Adrenal gland (tissue), 12 donors: ENCODE results near the gene PSMA6. TPM values are rescaled to one million over a fixed set of nuclear protein-coding genes. Genes with fewer than 3 reads are reported as not detected.

Experiments
- DNase-seq, 7 donors: peaks; one replicate each; pipeline ENCODE4 v3.0.0-alpha.2; 2019 to 2020
- H3K27ac ChIP-seq, 5 donors: fragments of 200-600 bp; sonication (generic) in 4 of 5; 1 replicate in 3 of 5; 2 replicates in 2 of 5; pipeline versions ENCODE4 v1.5.1 to v1.8.0; 2016 to 2020; ENCODE audit warnings: mild to moderate bottlenecking in 1 of 5
- H3K27me3 ChIP-seq: fragments of 200-600 bp; 2 replicates; pipeline ENCODE4 v1.8.0; 2021
- H3K36me3 ChIP-seq, 2 donors: fragments of 200-600 bp; replicated peaks in 1 of 2; 1 replicate in 1 of 2; 2 replicates in 1 of 2; pipeline versions ENCODE4 v1.5.1 to v1.8.0; 2018 to 2022
- H3K4me1 ChIP-seq, 2 donors: fragments of 200-600 bp; replicated peaks in 1 of 2; 1 replicate in 1 of 2; 2 replicates in 1 of 2; pipeline versions ENCODE4 v1.5.1 to v1.8.0; 2018 to 2021
- H3K4me3 ChIP-seq, 4 donors: fragments of 200-600 bp; sonication (generic) in 3 of 4; one replicate each; pipeline ENCODE4 v1.5.1; 2016 to 2018
- H3K9me3 ChIP-seq, 3 donors: fragments of 200-600 bp; sonication (generic) in 1 of 3; replicated peaks in 1 of 3; 1 replicate in 2 of 3; 2 replicates in 1 of 3; pipeline versions ENCODE4 v1.5.1 to v1.8.0; 2016 to 2021
- CTCF ChIP-seq, 6 experiments: fragments of 450-650 bp in 4 of 6; fragments of 200-600 bp in 2 of 6; sonication (generic) in 1 of 6; IDR thresholded peaks; 1 replicate in 5 of 6; 2 replicates in 1 of 6; pipeline versions ENCODE4 v1.5.1 to v1.8.0; 2016 to 2021; ENCODE audit warnings: antibody characterized with exemption in 6 of 6, mild to moderate bottlenecking in 2 of 6, moderate library complexity in 1 of 6
- POLR2A ChIP-seq, 2 donors: fragments of 450-650 bp; IDR thresholded peaks; one replicate each; pipeline ENCODE4 v1.6.1; 2017; ENCODE audit warnings: antibody characterized with exemption in 2 of 2, mild to moderate bottlenecking in 2 of 2, moderate library complexity in 1 of 2
- WGBS, 4 donors: extraction: QIAGEN DNeasy Blood & Tissue Kit in 2 of 4; methylation state at CpG; one replicate each; pipeline versions ENCODE4 v1.1.5 to v1.1.7; 2013 to 2017; 5-methylcytosine and 5-hydroxymethylcytosine counted together
- intact Hi-C, 2 donors: fragments of 100-400 bp; cut with DNase I; formaldehyde crosslinking; loops; one replicate each; pipeline versions ENCODE4 v1.14.1 to v1.15.0; 2022 to 2023
- polyA plus RNA-seq, 3 donors: library from polyadenylated mRNA; stranded (reverse); fragments of 200-250 nt in 2 of 3; fragments of 350-450 nt in 1 of 3; fragmentation: Illumina TruSeq in 1 of 3; extraction: RNeasy Lipid Tissue Mini Kit (QIAGEN cat#74804) in 1 of 3; gene quantifications; one replicate each; pipeline ENCODE4 v1.2.3, GENCODE V29; 2013 to 2014
- total RNA-seq, 9 donors: library from RNA; depleted of rRNA in 4 of 9; stranded (reverse); fragments of >200 nt in 4 of 9; fragments of 120-200 nt in 1 of 9; fragmentation: NEBNext Ultra II Directional in 1 of 9; extraction: Animal tissue kit (Norgen Biotek cat#: 25700) in 1 of 9; gene quantifications; one replicate each; pipeline versions ENCODE4 v1.1.0 to v1.2.4, GENCODE V29; 2013 to 2023
- donor health status: healthy with polysubstance abuse.
- donor health status: Bipolar disorder and iron deficiency.
- donor health status: DM: yes; HTN: yes; CAD: no.
- donor health status: DM: no; HTN: no; CAD: no.
- donor health status: DM: no; HTN: no; CAD: no.
- donor health status: DM: yes; HTN: yes; CAD: no.

PSMA6 gene
- total and polyA plus RNA-seq, 12 donors: 114 to 393 (median 185) TPM

GRCh38 chr14:35303149-35303935 is 11.2 kb downstream of the PSMA6 start:
- intact Hi-C loops: no loop called here
- DNase-seq: no peak
- no peak overlapping the region for H3K27ac ChIP-seq
- TF ChIP-seq CTCF (IDR thresholded peaks at IDR 0.05) (no peak), POLR2A (IDR thresholded peaks at IDR 0.05) (no peak)
- no peaks in the 10 kb centered on the region for H3K27me3 ChIP-seq
- H3K9me3 ChIP-seq: no peaks in the 10 kb centered on the region
- peaks cover 0 to 2% of the 10 kb centered on the region in 2 donors for H3K36me3 ChIP-seq
- H3K4me1 ChIP-seq: peaks cover 20 to 38% of the 10 kb centered on the region in 2 donors
- no peak overlapping the region for H3K4me3 ChIP-seq
- 94 to 98% (median 98%) methylated on average over 4 of the region's 4 CpGs for whole genome bisulfite sequencing, 4 donors

GRCh38 chr14:35304812-35305462 is 12.8 kb downstream of the PSMA6 start:
- Histone ChIP-seq H3K36me3 (peaks cover 0 to 17% of the 10 kb centered on the region in 2 donors), H3K4me1 (peaks cover 20 to 25% of the 10 kb centered on the region in 2 donors), H3K9me3 (no peaks in the 10 kb centered on the region), H3K4me3 (no peak overlapping the region), H3K27me3 (no peaks in the 10 kb centered on the region), H3K27ac (no peak overlapping the region)
- DNase-seq: peak in 1 of 7 donors; percentile 14
- intact Hi-C loops: no loop called here
- TF ChIP-seq CTCF (IDR thresholded peaks at IDR 0.05): no peak
- TF ChIP-seq POLR2A (IDR thresholded peaks at IDR 0.05): no peak
- 96 to 98% (median 96%) methylated on average over 5 of the region's 5 CpGs for WGBS, 4 donors

GRCh38 chr14:35305633-35306032 is 13.5 kb downstream of the PSMA6 start:
- no peak for TF ChIP-seq CTCF (IDR thresholded peaks at IDR 0.05)
- TF ChIP-seq POLR2A (IDR thresholded peaks at IDR 0.05): no peak
- no peak overlapping the region for H3K4me3 ChIP-seq
- no peak overlapping the region for H3K27ac ChIP-seq
- no peaks in the 10 kb centered on the region for H3K27me3 ChIP-seq
- H3K4me1 ChIP-seq: peaks cover 13 to 18% of the 10 kb centered on the region in 2 donors
- WGBS, 4 donors: 77 to 80% (median 79%) methylated on average over 3 of the region's 3 CpGs
- intact Hi-C loops: no loop called here
- H3K9me3 ChIP-seq: no peaks in the 10 kb centered on the region
- DNase-seq: no peak
- H3K36me3 ChIP-seq: peaks cover 0 to 23% of the 10 kb centered on the region in 2 donors

- 83 to 100% (median 95%) methylated on average over 5 of the region's 5 CpGs for WGBS, 4 donors
- DNase-seq: no peak
- Histone ChIP-seq H3K4me1 (peaks cover 10 to 13% of the 10 kb centered on the region in 2 donors), H3K9me3 (no peaks in the 10 kb centered on the region), H3K36me3 (peaks cover 0 to 28% of the 10 kb centered on the region in 2 donors), H3K27ac (peak overlapping the region in 1 of 5 donors; percentile 29), H3K27me3 (no peaks in the 10 kb centered on the region), H3K4me3 (no peak overlapping the region)
- intact Hi-C loops: no loop called here
- TF ChIP-seq POLR2A (IDR thresholded peaks at IDR 0.05): no peak
- no peak for TF ChIP-seq CTCF (IDR thresholded peaks at IDR 0.05)
Measured at GRCh38 chr14:35306114-35306513, 13.9 kb downstream of the PSMA6 start.
